A673 (cell line): Measurements from ENCODE around the gene STXBP4. TPM values are rescaled to one million over a fixed set of nuclear protein-coding genes. Genes with fewer than 3 reads are reported as not detected.

ENCODE experiments used
- BruUV-seq: library from RNA; stranded (reverse); fragments of 400-500 nt; replicated peaks from 2 replicates; lab custom pipeline; 2021; lab: Mats Ljungman, UMichigan
- CTCF ChIA-PET: fragments of 300-600 bp; sonication (Branson Sonifier 250); formaldehyde crosslinking; loops from one replicate; lab custom pipeline; 2022; ENCODE audit warnings: antibody characterized with exemption; lab: Charles Lee
- POLR2A ChIA-PET: fragments of 300-600 bp; sonication (Branson Sonifier 250); formaldehyde crosslinking; loops from one replicate; lab custom pipeline; 2022; ENCODE audit warnings: antibody characterized with exemption; ENCODE audit not compliant: low non-redundant PET; lab: Charles Lee
- DNase-seq: peaks from one replicate; pipeline ENCODE4 v3.0.0-alpha.2; 2015; ENCODE audit warnings: low spot score
- H3K27ac ChIP-seq: fragments of 200-600 bp; sonication (generic); 2 replicates; pipeline ENCODE4 v1.5.1; 2016; ENCODE audit warnings: mixed run types, low read depth, mild to moderate bottlenecking, mixed read lengths, antibody characterized with exemption, low read length; ENCODE audit not compliant: poor library complexity, severe bottlenecking
- H3K27me3 ChIP-seq: fragments of 200-600 bp; sonication (generic); replicated peaks from 2 replicates; pipeline ENCODE4 v1.6.1; 2017; ENCODE audit warnings: mixed run types, low read depth, mild to moderate bottlenecking, mixed read lengths, antibody characterized with exemption, low read length; ENCODE audit not compliant: insufficient read depth, poor library complexity
- H3K36me3 ChIP-seq: fragments of 200-600 bp; sonication (generic); 2 replicates; pipeline ENCODE4 v1.6.1; 2016; ENCODE audit warnings: mixed run types, mild to moderate bottlenecking, mixed read lengths, antibody characterized with exemption, low read length; ENCODE audit not compliant: insufficient read depth, poor library complexity, severe bottlenecking
- H3K4me1 ChIP-seq: fragments of 200-600 bp; sonication (generic); 2 replicates; pipeline ENCODE4 v1.6.1; 2017; ENCODE audit warnings: mixed run types, mild to moderate bottlenecking, mixed read lengths, antibody characterized with exemption, low read length; ENCODE audit not compliant: insufficient read depth, poor library complexity, severe bottlenecking
- H3K4me3 ChIP-seq: fragments of 200-600 bp; sonication (generic); 2 replicates; pipeline ENCODE4 v1.5.1; 2016; ENCODE audit warnings: low read depth, mixed run types, mild to moderate bottlenecking, mixed read lengths, low read length; ENCODE audit not compliant: poor library complexity, severe bottlenecking
- H3K9me3 ChIP-seq: fragments of 200-600 bp; sonication (generic); 2 replicates; pipeline ENCODE4 v1.6.1; 2016; ENCODE audit warnings: mixed run types, low read depth, mild to moderate bottlenecking, mixed read lengths, antibody characterized with exemption, low read length; ENCODE audit not compliant: poor library complexity, severe bottlenecking
- CTCF ChIP-seq: fragments of 300-800, 200-600 bp; sonication (generic); conservative IDR thresholded peaks from 2 replicates; pipeline ENCODE4 v1.5.1; 2017; ENCODE audit warnings: low read depth, mild to moderate bottlenecking, antibody characterized with exemption, low read length, moderate library complexity, mixed read lengths
- EZH2 ChIP-seq: fragments of 200-600 bp; sonication (generic); IDR thresholded peaks from 2 replicates; pipeline ENCODE4 v1.6.1; 2017; ENCODE audit warnings: borderline replicate concordance, low read depth, mild to moderate bottlenecking, mixed read lengths, antibody characterized with exemption, low read length; ENCODE audit not compliant: poor library complexity, severe bottlenecking
- intact Hi-C: fragments of 100-400 bp; cut with micrococcal nuclease; formaldehyde crosslinking; loops from one replicate; pipeline ENCODE4 v1.10.0; 2022; ENCODE audit not compliant: unreplicated experiment
- total RNA-seq: library from RNA; stranded (reverse); gene quantifications from 2 replicates; pipeline ENCODE4 v1.2.3, GENCODE V29; 2021

Gene STXBP4
- total RNA-seq, 1 experiment from 2014 or later = 24.2 TPM

- CTCF ChIA-PET = no interaction called here
- no peaks in the 10 kb centered on the region for H3K4me1 ChIP-seq
- POLR2A ChIA-PET = no interaction called here
- H3K4me3 ChIP-seq = no peak overlapping the region
- intact Hi-C loops = no loop called here
- BruUV-seq = no TSS peak
- H3K9me3 ChIP-seq = no peaks in the 10 kb centered on the region
- DNase-seq = no peak
- no peak for TF ChIP-seq CTCF
- TF ChIP-seq EZH2 = no peak
- H3K27ac ChIP-seq = no peak overlapping the region
- peaks cover 26% of the 10 kb centered on the region for H3K36me3 ChIP-seq
- no peaks in the 10 kb centered on the region for H3K27me3 ChIP-seq
Observed at GRCh38 chr17:54945231-54945630, 23.3 kb upstream of the STXBP4 start.

GRCh38 chr17:54945671-54946070, 22.9 kb upstream of the STXBP4 start:
- Histone ChIP-seq H3K4me1 (no peaks in the 10 kb centered on the region), H3K36me3 (peaks cover 25% of the 10 kb centered on the region), H3K9me3 (no peaks in the 10 kb centered on the region), H3K27ac (no peak overlapping the region), H3K4me3 (no peak overlapping the region), H3K27me3 (no peaks in the 10 kb centered on the region)
- ChIA-PET CTCF (no interaction called here), POLR2A (no interaction called here)
- no TSS peak for BruUV-seq
- TF ChIP-seq EZH2 = no peak
- TF ChIP-seq CTCF = no peak
- no peak for DNase-seq
- intact Hi-C loops = no loop called here

GRCh38 chr17:54947396-54947795, 21.2 kb upstream of the STXBP4 start:
- BruUV-seq = no TSS peak
- Histone ChIP-seq H3K4me1 (no peaks in the 10 kb centered on the region), H3K27ac (no peak overlapping the region), H3K4me3 (no peak overlapping the region), H3K27me3 (no peaks in the 10 kb centered on the region), H3K9me3 (no peaks in the 10 kb centered on the region), H3K36me3 (peaks cover 37% of the 10 kb centered on the region)
- no peak for TF ChIP-seq CTCF
- no peak for TF ChIP-seq EZH2
- ChIA-PET CTCF (no interaction called here), POLR2A (no interaction called here)
- no peak for DNase-seq
- intact Hi-C loops = no loop called here
